H1 (cell line): ENCODE data around the gene PITPNC1. TPM values are rescaled to one million over a fixed set of nuclear protein-coding genes. Genes with fewer than 3 reads are reported as not detected.

ENCODE experiments used
- EP300 ChIP-seq, 2 experiments: IDR thresholded peaks; 1 replicate in 1 of 2; 2 replicates in 1 of 2; pipeline ENCODE4 v1.6.1; 2011 to 2012; ENCODE audit warnings: low read depth in 2 of 2, low read length in 2 of 2, mild to moderate bottlenecking in 2 of 2, borderline replicate concordance in 1 of 2, inconsistent platforms in 1 of 2, moderate library complexity in 1 of 2
- KDM4A ChIP-seq: IDR thresholded peaks from one replicate; pipeline ENCODE4 v1.7.1; 2012; ENCODE audit warnings: low read depth, mild to moderate bottlenecking, moderate library complexity, low read length, inconsistent platforms; ENCODE audit not compliant: severe bottlenecking
- POU5F1 ChIP-seq: IDR thresholded peaks from 2 replicates; pipeline ENCODE4 v1.6.1; 2011; ENCODE audit warnings: low read depth, mild to moderate bottlenecking, low read length, moderate library complexity
- SRF ChIP-seq: IDR thresholded peaks from 2 replicates; pipeline ENCODE4 v1.6.1; 2011; ENCODE audit warnings: mild to moderate bottlenecking, low read depth, low read length, moderate library complexity
- TAF1 ChIP-seq: IDR thresholded peaks from 2 replicates; pipeline ENCODE4 v1.6.1; 2011; ENCODE audit warnings: mild to moderate bottlenecking, low read depth, low read length
- polyA plus RNA-seq, 7 experiments: library from polyadenylated mRNA; depleted of rRNA in 3 of 7; stranded (reverse) in 5 of 7; unstranded in 2 of 7; fragments of >200 nt in 5 of 7; fragments of 200-250 nt in 2 of 7; gene quantifications; 1 replicate in 5 of 7; 2 replicates in 1 of 7; 4 replicates in 1 of 7; pipeline versions ENCODE4 v1.2.1 to v1.2.3, GENCODE V29; 2011 to 2013; ENCODE audit warnings: missing spikeins in 2 of 7, mixed read lengths in 2 of 7
- total RNA-seq: library from RNA; stranded (reverse); fragmentation: NEBNext Ultra II Directional; extraction: Animal tissue kit (Norgen Biotek cat#: 25700); gene quantifications from 2 replicates; pipeline ENCODE4 v1.2.1, GENCODE V29; 2021

Gene PITPNC1
- total and polyA plus RNA-seq, 2 of the 8 experiments (the other 6 are each of a cell fraction or from before 2014, with no cell fraction given): 17.6 to 54.7 TPM

- TF ChIP-seq EP300 (IDR thresholded peaks at IDR 0.05; ENCODE audit: borderline replicate concordance in 1 of 2, low read depth in 2 of 2, low read length in 2 of 2) (no peak), TAF1 (no peak), KDM4A (no peak), POU5F1 (no peak), SRF (no peak)
These were observed 12.0 kb upstream of the PITPNC1 start (continued) for GRCh38 chr17:67364847-67365737.
